ENCODE measurements around the gene POLE. TPM values are rescaled to one million over a fixed set of nuclear protein-coding genes. Genes with fewer than 3 reads are reported as not detected.

POLE gene
- total and polyA plus RNA-seq, 2 of the 4 experiments (the other 2 are of a cell fraction), result 17.2 to 20.7 TPM

GRCh38 chr12:132731574-132731973 lies 44.4 kb upstream of the POLE start:
- no peak overlapping the region for H3K27ac ChIP-seq (ENCODE audit: insufficient read depth, low read length)
- H3K14ac ChIP-seq (replicated peaks; ENCODE audit: low read depth, low read length), result no peak overlapping the region
- H4K8ac ChIP-seq (ENCODE audit: low read depth in 2 of 2, low read length in 2 of 2), result no peak overlapping the region
- DNase-seq, result no peak
- intact Hi-C loops (cut with micrococcal nuclease) (no loop called here), dilution Hi-C loops (cut with HindIII; ENCODE audit: low sequenced_read_pairs, unreplicated experiment) (no loop called here), in situ Hi-C loops (cut with MboI; ENCODE audit: low sequenced_read_pairs) (no loop called here)
- TF ChIP-seq MAFK (IDR thresholded peaks at IDR 0.05; ENCODE audit: low read depth, low read length), result no peak
- TF ChIP-seq, protein P1, sequence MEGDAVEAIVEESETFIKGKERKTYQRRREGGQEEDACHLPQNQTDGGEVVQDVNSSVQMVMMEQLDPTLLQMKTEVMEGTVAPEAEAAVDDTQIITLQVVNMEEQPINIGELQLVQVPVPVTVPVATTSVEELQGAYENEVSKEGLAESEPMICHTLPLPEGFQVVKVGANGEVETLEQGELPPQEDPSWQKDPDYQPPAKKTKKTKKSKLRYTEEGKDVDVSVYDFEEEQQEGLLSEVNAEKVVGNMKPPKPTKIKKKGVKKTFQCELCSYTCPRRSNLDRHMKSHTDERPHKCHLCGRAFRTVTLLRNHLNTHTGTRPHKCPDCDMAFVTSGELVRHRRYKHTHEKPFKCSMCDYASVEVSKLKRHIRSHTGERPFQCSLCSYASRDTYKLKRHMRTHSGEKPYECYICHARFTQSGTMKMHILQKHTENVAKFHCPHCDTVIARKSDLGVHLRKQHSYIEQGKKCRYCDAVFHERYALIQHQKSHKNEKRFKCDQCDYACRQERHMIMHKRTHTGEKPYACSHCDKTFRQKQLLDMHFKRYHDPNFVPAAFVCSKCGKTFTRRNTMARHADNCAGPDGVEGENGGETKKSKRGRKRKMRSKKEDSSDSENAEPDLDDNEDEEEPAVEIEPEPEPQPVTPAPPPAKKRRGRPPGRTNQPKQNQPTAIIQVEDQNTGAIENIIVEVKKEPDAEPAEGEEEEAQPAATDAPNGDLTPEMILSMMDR (conservative IDR thresholded peaks at IDR 0.05; ENCODE audit: low read depth, low read length), result no peak
- no peak overlapping the region for H3K18ac ChIP-seq (ENCODE audit: low read depth, low read length)
- H2AFZ ChIP-seq (replicated peaks; ENCODE audit: low read length, poor library complexity), result no peak overlapping the region
- CTCF ChIA-PET, result no interaction called here
- H3K4me1 ChIP-seq (ENCODE audit: control insufficient read depth, insufficient read depth, low read length), result no peaks in the 10 kb centered on the region
- no peak overlapping the region for H3K23ac ChIP-seq (ENCODE audit: low read depth, low read length)
- H3K36me3 ChIP-seq (ENCODE audit: control insufficient read depth, insufficient read depth, low read length), result peaks cover 78% of the 10 kb centered on the region
- no peak overlapping the region for H3K4me3 ChIP-seq (ENCODE audit: insufficient read depth, low read depth, low read length)
- H3K4me2 ChIP-seq (ENCODE audit: low read depth, low read length), result no peak overlapping the region
- no peak overlapping the region for H2AK5ac ChIP-seq (ENCODE audit: low read depth, low read length)
- H2BK15ac ChIP-seq (ENCODE audit: low read depth, low read length), result no peak overlapping the region
- no peak overlapping the region for H4K5ac ChIP-seq (ENCODE audit: low read depth, low read length)
- BruUV-seq (replicated peaks), result no TSS peak
- WGBS, 2 experiments (ENCODE audit: extremely low coverage in 2 of 2, insufficient read length in 1 of 2), result 90% methylated on average over 7 of the region's 17 CpGs; no CpG with 5 or more reads in 1 of the 2 experiments
- no peak overlapping the region for H2BK5ac ChIP-seq (ENCODE audit: low read depth, low read length, poor library complexity, severe bottlenecking)
- no peak overlapping the region for H4K91ac ChIP-seq (ENCODE audit: insufficient read depth, low read depth, low read length)
- H3K9me1 ChIP-seq (ENCODE audit: insufficient read depth, low read length), result no peaks in the 10 kb centered on the region
- H3K27me3 ChIP-seq (ENCODE audit: control insufficient read depth, insufficient read depth, low read length), result no peaks in the 10 kb centered on the region
- POLR2A ChIA-PET (ENCODE audit: unreplicated experiment), result no interaction called here
- no peak overlapping the region for H3K9ac ChIP-seq (ENCODE audit: low read depth, low read length)
- no peak overlapping the region for H2AK9ac ChIP-seq (replicated peaks; ENCODE audit: low read depth, low read length, poor library complexity)
- H3K79me1 ChIP-seq (ENCODE audit: low read depth in 1 of 2, low read length in 2 of 2), result peaks cover 14 to 26% of the 10 kb centered on the region in 2 experiments
- H2BK20ac ChIP-seq (ENCODE audit: low read depth, low read length), result no peak overlapping the region
- no peak overlapping the region for H3K4ac ChIP-seq (ENCODE audit: low read depth, low read length)
- no peak overlapping the region for H3K56ac ChIP-seq (ENCODE audit: extremely low read depth, insufficient read depth, low read length)
- no peak overlapping the region for H2BK120ac ChIP-seq (ENCODE audit: low read depth, low read length)
- ATAC-seq (ENCODE audit: low read depth), result no peak
- H3K9me3 ChIP-seq (ENCODE audit: control insufficient read depth, insufficient read depth, low read length), result no peaks in the 10 kb centered on the region
- peaks cover 18% of the 10 kb centered on the region for H4K20me1 ChIP-seq (ENCODE audit: insufficient read depth, low read length)

Measured in IMR-90 (cell line).